ENCODE data around the gene TUT4. TPM values are rescaled to one million over a fixed set of nuclear protein-coding genes. Genes with fewer than 3 reads are reported as not detected.

TUT4 gene
- 16.1 to 24.4 TPM (median 19.8 TPM) in 5 replicates for total RNA-seq (2022; extraction: Qiagen RNA extraction; ENCODE audit: low read depth)

DNA sequence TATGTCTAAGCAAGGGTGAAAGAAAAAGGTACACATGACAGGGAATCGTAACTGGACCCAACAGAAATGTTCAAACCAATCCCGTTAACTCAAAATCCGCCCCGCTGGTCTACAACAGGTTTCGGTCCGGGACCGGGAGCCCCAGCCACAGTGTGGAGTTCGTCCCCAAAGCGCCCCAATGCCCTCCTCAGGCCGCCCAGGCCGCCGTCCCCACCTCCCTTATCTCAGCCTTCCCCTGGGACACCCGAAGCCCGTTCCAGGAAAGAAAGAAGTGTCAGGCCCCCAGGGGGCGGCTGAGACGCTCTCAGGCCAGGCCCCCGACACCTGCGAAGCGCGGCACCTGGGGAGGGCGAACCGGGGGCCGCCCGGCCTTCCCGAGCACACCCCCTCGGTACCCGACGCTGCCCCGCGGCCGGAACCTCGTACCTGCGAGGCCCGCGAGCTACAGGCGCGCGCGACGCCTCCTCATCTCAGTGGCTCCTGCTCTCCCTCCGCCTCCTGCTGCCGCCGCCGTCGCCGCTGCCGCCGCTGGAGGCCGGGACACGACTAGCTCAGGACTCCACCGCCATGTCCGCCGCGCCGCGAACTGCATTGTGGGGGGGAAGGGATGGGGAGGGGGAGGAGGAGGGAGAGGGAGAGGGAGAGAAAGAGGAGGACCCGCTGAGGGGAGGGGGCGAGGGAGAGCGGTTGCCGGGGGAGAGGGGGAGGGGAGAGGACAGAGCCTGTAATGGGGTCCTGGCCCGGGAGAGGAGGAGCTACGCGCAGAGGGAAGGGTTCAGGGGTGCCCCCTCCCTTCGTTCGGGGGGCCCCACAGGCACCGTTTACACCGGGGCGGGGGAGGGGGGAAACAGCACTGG, at the start of gene TUT4:
Gene TUT4, minus strand, starts transcription at position 588 of the 857 bp plus-strand sequence. CDS start 26,812 bp downstream, outside the sequence.

DNA sequence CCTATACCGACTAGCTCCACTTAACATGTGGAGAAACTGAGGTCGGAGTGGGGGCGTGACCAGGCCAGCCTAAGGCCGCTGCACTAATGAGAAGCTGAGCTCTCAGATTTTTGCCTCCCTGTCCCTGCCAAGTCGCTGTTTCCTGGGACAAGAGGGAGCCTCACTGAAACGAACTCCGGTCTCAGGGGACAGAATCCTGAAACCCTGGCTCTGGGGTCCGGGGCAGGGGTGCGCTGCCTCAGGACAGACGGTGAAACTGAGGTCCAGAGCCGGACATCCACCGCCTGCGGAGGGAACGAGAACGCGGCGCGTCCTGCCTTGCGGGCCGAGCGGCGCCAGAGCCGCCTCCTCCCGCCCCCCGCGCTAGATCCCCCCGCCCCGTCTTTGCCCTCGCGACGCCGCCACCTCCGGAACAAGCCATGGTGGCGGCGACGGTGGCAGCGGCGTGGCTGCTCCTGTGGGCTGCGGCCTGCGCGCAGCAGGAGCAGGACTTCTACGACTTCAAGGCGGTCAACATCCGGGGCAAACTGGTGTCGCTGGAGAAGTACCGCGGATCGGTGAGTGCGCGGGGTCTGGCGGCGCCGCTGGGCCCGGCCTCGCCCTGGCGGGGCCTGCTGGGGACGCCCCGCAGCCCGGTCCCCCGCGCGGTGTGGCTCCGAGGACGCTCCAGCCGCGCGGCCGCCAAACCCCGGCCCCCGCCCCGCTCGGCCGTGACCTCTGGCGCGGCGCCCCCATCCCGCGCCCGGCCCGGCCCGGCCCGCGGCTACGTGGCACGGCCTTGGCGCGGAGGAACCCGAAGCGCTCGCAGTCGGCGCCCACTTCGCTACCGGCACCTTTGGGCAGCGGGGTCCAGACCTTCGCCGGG, 49.3 kb upstream of the TUT4 start, which contains the start of gene GPX7:
Gene GPX7, plus strand, starts transcription at position 381 of the 865 bp plus-strand sequence. Its CDS starts 39 bp downstream, at position 420.

DNA sequence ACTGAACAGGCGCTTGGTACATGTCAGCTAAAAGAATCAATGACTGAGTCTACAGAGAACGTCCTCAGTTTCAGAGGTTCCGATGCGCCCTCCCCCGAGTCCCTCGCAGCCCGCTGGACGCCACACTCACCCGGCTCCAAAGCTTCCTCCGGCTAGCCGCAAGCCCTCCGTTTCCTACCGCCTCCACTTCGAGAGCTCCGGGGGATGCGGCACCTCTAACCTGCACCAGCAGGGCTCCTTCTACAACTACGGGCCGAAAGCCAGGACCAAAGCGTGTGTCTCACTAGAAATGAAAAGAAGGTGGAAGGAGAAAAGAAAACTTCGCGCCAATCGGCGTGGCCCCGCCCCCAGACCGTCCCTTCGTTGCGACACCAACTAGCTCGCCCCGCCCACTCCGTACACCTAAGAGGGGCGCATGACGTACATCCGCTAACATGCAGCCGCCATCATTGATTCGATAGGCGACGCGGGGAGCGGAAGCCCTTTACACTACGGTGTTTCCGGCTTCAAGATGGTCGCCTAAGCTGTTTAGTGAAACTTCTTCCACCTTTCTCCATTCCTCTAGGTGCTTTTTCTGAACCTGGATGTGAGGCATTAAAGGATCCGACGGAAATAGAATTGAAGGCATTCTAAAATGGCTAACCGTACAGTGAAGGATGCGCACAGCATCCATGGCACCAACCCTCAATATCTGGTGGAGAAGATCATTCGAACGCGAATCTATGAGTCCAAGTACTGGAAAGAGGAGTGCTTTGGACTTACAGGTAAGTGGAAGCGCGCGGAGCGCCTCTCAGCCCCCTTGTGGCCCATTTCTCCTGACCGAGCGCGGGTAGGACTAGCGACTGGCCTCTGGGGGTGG, 148.5 kb downstream of the TUT4 start, which contains the start of the genes ORC1 and PRPF38A:
Gene ORC1, minus strand, starts transcription at position 308 of the 859 bp plus-strand sequence. CDS start 2,200 bp downstream, outside the sequence.
Gene PRPF38A, plus strand, starts transcription at position 487 of the 859 bp plus-strand sequence. Its CDS starts 148 bp downstream, at position 635.

Other genes starting within 250 kb of the TUT4 start
- 14.4 to 19.2 TPM (median 17.9 TPM) in 5 replicates for gene CC2D1B, start 186.9 kb downstream of the TUT4 start, total RNA-seq (2022; extraction: Qiagen RNA extraction; ENCODE audit: low read depth)
- 16.6 to 18.8 TPM (median 17.9 TPM) in 5 replicates for gene ORC1, start 148.7 kb downstream of the TUT4 start, total RNA-seq (2022; extraction: Qiagen RNA extraction; ENCODE audit: low read depth)
- 16.9 to 20.6 TPM (median 19.1 TPM) in 5 replicates for gene PRPF38A, start 148.5 kb downstream of the TUT4 start, total RNA-seq (2022; extraction: Qiagen RNA extraction; ENCODE audit: low read depth)
- not detected in 5 replicates for gene GPX7, start 49.3 kb upstream of the TUT4 start, total RNA-seq (2022; extraction: Qiagen RNA extraction; ENCODE audit: low read depth)
- 0.29 to 0.47 TPM (median 0.39 TPM) in 4 of 5 replicates, not detected in the other for gene SHISAL2A, start 80.1 kb upstream of the TUT4 start, total RNA-seq (2022; extraction: Qiagen RNA extraction; ENCODE audit: low read depth)
- 17.4 to 22.7 TPM (median 22.2 TPM) in 5 replicates for gene COA7, start 145.3 kb upstream of the TUT4 start, total RNA-seq (2022; extraction: Qiagen RNA extraction; ENCODE audit: low read depth)
- gene ZYG11B, start 173.4 kb upstream of the TUT4 start, total RNA-seq (2022; extraction: Qiagen RNA extraction; ENCODE audit: low read depth) = 3.6 to 6.4 TPM (median 5.3 TPM) in 5 replicates

Measured in A549 treated with GW870086 at 1 μM for 4 hours (cell line).